SU-DHL-6 (cell line): ENCODE measurements around the gene LRRC1.

Experiments used
- EZH2phosphoT487 ChIP-seq: fragments of 200-600 bp; sonication (generic), shearing (Covaris generic); conservative IDR thresholded peaks from 2 replicates; pipeline ENCODE4 v1.6.1; 2018; ENCODE audit warnings: mild to moderate bottlenecking, antibody characterized with exemption, low read length, moderate library complexity, mixed read lengths
- TF ChIP-seq, protein P1 (sequence below): fragments of 200-600 bp; sonication (generic); IDR thresholded peaks from one replicate; pipeline ENCODE4 v1.5.1; 2017; ENCODE audit warnings: antibody characterized with exemption, mild to moderate bottlenecking, low read length, moderate library complexity; ENCODE audit not compliant: insufficient read depth, poor library complexity, severe bottlenecking

GRCh38 chr6:53831081-53831869 lies 36.5 kb downstream of the LRRC1 start:
- TF ChIP-seq, protein P1, sequence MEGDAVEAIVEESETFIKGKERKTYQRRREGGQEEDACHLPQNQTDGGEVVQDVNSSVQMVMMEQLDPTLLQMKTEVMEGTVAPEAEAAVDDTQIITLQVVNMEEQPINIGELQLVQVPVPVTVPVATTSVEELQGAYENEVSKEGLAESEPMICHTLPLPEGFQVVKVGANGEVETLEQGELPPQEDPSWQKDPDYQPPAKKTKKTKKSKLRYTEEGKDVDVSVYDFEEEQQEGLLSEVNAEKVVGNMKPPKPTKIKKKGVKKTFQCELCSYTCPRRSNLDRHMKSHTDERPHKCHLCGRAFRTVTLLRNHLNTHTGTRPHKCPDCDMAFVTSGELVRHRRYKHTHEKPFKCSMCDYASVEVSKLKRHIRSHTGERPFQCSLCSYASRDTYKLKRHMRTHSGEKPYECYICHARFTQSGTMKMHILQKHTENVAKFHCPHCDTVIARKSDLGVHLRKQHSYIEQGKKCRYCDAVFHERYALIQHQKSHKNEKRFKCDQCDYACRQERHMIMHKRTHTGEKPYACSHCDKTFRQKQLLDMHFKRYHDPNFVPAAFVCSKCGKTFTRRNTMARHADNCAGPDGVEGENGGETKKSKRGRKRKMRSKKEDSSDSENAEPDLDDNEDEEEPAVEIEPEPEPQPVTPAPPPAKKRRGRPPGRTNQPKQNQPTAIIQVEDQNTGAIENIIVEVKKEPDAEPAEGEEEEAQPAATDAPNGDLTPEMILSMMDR, result no peak
- TF ChIP-seq EZH2phosphoT487, result no peak
